Suprapubic skin (tissue), 3 donors: ENCODE data around the gene MON1A.

Experiments
- CTCF ChIP-seq, 2 donors: fragments of 200-600 bp in 1 of 2; fragments of 450-650 bp in 1 of 2; sonication (generic) in 1 of 2; IDR thresholded peaks; one replicate each; pipeline ENCODE4 v1.5.1; 2016 to 2019; ENCODE audit warnings: antibody characterized with exemption in 2 of 2, mild to moderate bottlenecking in 1 of 2, moderate library complexity in 1 of 2
- EP300 ChIP-seq: sonication (generic); formaldehyde crosslinking; IDR thresholded peaks from one replicate; pipeline ENCODE4 v1.6.1; 2017; ENCODE audit warnings: antibody characterized with exemption
- POLR2A ChIP-seq, 2 donors: fragments of 450-650 bp; IDR thresholded peaks; one replicate each; pipeline ENCODE4 v1.6.1; 2017; ENCODE audit warnings: antibody characterized with exemption in 2 of 2, mild to moderate bottlenecking in 2 of 2, moderate library complexity in 2 of 2

DNA sequence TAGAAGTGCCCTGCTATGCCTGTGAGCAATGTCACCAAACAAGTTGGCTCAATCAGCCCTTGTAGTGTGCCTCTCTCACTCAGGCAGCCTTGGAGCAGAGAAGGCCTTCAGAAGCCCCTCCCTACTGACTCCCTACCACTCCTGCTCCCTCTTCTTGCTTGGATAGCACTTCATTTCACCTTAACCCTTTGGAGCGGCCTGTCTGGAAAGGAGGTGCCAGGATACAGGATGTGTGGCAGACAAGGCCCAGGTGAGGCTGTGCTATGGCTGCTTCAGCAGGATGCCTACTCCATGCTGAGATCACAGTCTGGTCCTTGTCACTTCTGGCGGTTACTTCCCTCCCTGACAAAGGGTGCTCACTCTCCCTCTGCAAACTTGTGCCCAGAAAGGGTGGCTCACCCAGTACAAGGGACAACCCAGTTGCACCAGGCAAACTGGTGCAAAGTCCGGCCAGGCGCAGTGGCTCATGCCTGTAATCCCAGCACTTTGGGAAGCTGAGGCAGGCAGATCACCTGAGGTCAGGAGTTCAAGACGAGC lies 1.1 kb downstream of the MON1A start:
- TF ChIP-seq CTCF (IDR thresholded peaks at IDR 0.05) (no peak), POLR2A (IDR thresholded peaks at IDR 0.05) (no peak), EP300 (no peak)
